Transverse colon (tissue), 4 donors: Measurements from ENCODE around the gene MINDY3. TPM values are rescaled to one million over a fixed set of nuclear protein-coding genes. Genes with fewer than 3 reads are reported as not detected.
A peak's percentile ranks its signal among the peaks of the same experiment; 100 is the strongest.

Source experiments
- DNase-seq: peaks from one replicate; pipeline ENCODE4 v3.0.0-alpha.2; 2019
- H3K27ac ChIP-seq, 4 donors: fragments of 200-600 bp; sonication (generic); 2 replicates each; pipeline ENCODE4 v1.5.1; 2016 to 2018; ENCODE audit warnings: inconsistent platforms in 4 of 4
- H3K27me3 ChIP-seq: fragments of 200-600 bp; sonication (generic); 2 replicates; pipeline ENCODE4 v1.5.1; 2017; ENCODE audit warnings: inconsistent platforms
- H3K36me3 ChIP-seq, 4 donors: fragments of 200-600 bp; sonication (generic); 2 replicates each; pipeline ENCODE4 v1.5.1; 2017 to 2019; ENCODE audit warnings: inconsistent platforms in 4 of 4
- H3K4me1 ChIP-seq, 4 donors: fragments of 200-600 bp; sonication (generic); 2 replicates each; pipeline ENCODE4 v1.5.1; 2017 to 2020; ENCODE audit warnings: inconsistent platforms in 4 of 4
- H3K4me3 ChIP-seq, 4 donors: fragments of 200-600 bp; sonication (generic); 1 replicate in 1 of 4; 2 replicates in 3 of 4; pipeline versions ENCODE4 v1.5.1 to v1.6.1; 2017 to 2019; ENCODE audit warnings: inconsistent platforms in 4 of 4
- H3K9me3 ChIP-seq, 2 donors: fragments of 200-600 bp; sonication (generic); 2 replicates each; pipeline ENCODE4 v1.5.1; 2017 to 2019; ENCODE audit warnings: inconsistent platforms in 2 of 2
- EP300 ChIP-seq: sonication (generic); formaldehyde crosslinking; IDR thresholded peaks from one replicate; pipeline ENCODE4 v1.6.1; 2017; ENCODE audit warnings: antibody characterized with exemption, low read depth
- POLR2A ChIP-seq: fragments of 450-650 bp; IDR thresholded peaks from one replicate; pipeline ENCODE4 v1.6.1; 2016; ENCODE audit warnings: antibody characterized with exemption, mild to moderate bottlenecking, moderate library complexity
- POLR2AphosphoS5 ChIP-seq, 3 donors: sonication (generic); formaldehyde crosslinking; IDR thresholded peaks; one replicate each; pipeline ENCODE4 v1.6.1; 2016; ENCODE audit warnings: antibody characterized with exemption in 3 of 3
- WGBS, 2 donors: methylation state at CpG; one replicate each; pipeline ENCODE4 v1.1.5; 2018; ENCODE audit warnings: low coverage in 1 of 2; 5-methylcytosine and 5-hydroxymethylcytosine counted together
- in situ Hi-C, 4 donors: fragments of 200-750 bp; cut with MboI; loops; one replicate each; pipeline versions ENCODE4 v1.15.0 to v1.15.1; 2017; ENCODE audit warnings: low sequenced_read_pairs in 3 of 4, low pct_ligation_motif_present in 1 of 4, low pct_unique_long_range_greater_than_20kb in 1 of 4
- intact Hi-C: fragments of 100-400 bp; cut with DNase I; formaldehyde crosslinking; loops from one replicate; pipeline ENCODE4 v1.15.1; 2023; ENCODE audit warnings: low total_unique reads
- total RNA-seq, 4 donors: library from RNA; depleted of rRNA; stranded (reverse); fragments of >200 nt; gene quantifications; one replicate each; pipeline ENCODE4 v1.1.0, GENCODE V29; 2016
- TF ChIP-seq, protein P1 (sequence below), 5 experiments: fragments of 200-600 bp in 3 of 5; fragments of 450-650 bp in 2 of 5; sonication (generic) in 3 of 5; IDR thresholded peaks; 1 replicate in 2 of 5; 2 replicates in 3 of 5; pipeline ENCODE4 v1.5.1; 2016 to 2017; ENCODE audit warnings: antibody characterized with exemption in 5 of 5, inconsistent platforms in 3 of 5, mild to moderate bottlenecking in 2 of 5, moderate library complexity in 1 of 5

The MINDY3 gene
- 10 to 100 TPM in 3 of 4 donors, 1 to 10 TPM in 1; 4.2 to 45.3 (median 31.8) TPM for total RNA-seq

DNA sequence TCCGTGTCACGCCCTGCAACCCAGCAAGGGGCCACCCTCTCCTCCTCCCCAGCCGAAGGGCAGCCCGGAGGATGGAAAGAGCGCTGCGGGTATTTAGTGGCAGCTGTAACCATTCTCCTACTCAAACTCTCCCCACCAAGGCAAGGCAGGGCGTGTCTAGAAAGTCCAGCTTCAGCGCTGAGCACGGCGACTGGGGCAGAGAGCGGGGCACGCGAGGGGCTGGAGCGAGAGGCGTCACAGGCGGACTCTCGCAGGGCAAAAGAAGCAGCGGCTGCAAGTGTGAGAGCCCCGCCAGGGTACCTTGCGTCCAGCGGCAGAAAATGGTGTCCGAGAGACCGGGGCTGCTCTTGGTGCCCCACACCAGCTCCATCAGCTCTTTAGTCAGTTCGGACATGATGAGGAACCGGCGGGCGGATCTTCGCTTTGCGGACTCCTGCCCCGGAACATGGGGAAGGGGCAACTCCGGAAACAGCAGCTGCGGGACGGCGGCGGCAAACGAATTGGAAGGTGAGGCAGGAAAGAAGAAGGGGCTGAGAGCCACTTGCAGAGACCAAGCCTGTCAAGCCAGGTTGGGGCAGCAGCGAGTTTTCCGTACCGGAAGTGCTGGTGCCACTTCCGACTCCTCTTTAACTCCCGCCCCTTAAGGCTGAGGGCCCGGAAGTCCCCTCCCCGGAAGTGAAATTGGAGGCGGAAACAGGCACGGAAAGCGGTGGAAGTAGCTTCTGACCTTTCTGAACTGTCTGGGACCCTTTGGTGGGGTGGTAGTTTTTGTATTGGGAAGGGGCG lies at the start of gene MINDY3:
Gene MINDY3, minus strand, starts transcription at position 602 of the 786 bp plus-strand sequence. Its CDS starts 208 bp downstream, at position 394.
- intact Hi-C loops: no loop called here

DNA sequence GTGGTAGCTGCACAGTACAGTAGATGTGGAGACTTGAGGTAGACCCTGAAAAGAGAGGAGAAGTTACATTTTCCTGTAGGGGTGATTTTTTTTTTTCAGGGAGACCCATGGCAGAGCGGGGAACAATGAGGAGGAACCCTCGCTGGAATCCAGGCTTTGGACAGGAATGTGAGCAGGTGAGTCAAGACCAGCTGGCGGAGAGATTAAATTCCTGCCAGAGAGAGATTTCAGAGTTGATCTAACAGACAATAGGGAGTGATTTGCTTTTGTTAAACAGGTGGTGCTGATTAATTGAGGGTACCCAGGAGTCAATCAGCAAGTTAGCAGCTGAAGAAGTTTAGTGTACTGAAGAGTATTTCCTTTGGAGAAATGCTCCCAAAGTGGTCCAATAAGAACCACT lies 41.6 kb upstream of the MINDY3 start:
- in situ Hi-C loops (loop anchor here in 1 of 4 donors (10.0 kb wide), 1 partner anchor 873 kb away; no protein-coding TSS in a partner anchor), intact Hi-C loops (loop anchor here (10.0 kb wide), 1 partner anchor 873 kb away; no protein-coding TSS in a partner anchor)
- 62 to 85% methylated on average over 2 to 3 of the region's 3 CpGs for WGBS, 2 donors

More for the DNA sequence above, at the start of gene MINDY3:
- in situ Hi-C loops: no loop called here
- Histone ChIP-seq H3K27me3 (peaks cover 32% of the 10 kb centered on the region), H3K4me1 (peaks cover 0 to 46% (median 29%) of the 10 kb centered on the region in 4 donors), H3K4me3 (peak within 1 kb of the TSS; percentile 73 to 92 (median 84)), H3K27ac (peak within 1 kb of the TSS; percentile 82 to 87 (median 84)), H3K36me3 (no peaks in the 10 kb centered on the region), H3K9me3 (no peaks in the 10 kb centered on the region)
- WGBS, 2 donors: 1% methylated on average over 45 of the region's 47 CpGs; no CpG with 5 or more reads in 1 of the 2 donors
- DNase-seq: peak; percentile 85
- TF ChIP-seq POLR2AphosphoS5 (IDR thresholded peaks at IDR 0.05) (peak in 2 of 3 donors; percentile 25 to 58), EP300 (no peak), POLR2A (peak; percentile 20)
- TF ChIP-seq, protein P1, sequence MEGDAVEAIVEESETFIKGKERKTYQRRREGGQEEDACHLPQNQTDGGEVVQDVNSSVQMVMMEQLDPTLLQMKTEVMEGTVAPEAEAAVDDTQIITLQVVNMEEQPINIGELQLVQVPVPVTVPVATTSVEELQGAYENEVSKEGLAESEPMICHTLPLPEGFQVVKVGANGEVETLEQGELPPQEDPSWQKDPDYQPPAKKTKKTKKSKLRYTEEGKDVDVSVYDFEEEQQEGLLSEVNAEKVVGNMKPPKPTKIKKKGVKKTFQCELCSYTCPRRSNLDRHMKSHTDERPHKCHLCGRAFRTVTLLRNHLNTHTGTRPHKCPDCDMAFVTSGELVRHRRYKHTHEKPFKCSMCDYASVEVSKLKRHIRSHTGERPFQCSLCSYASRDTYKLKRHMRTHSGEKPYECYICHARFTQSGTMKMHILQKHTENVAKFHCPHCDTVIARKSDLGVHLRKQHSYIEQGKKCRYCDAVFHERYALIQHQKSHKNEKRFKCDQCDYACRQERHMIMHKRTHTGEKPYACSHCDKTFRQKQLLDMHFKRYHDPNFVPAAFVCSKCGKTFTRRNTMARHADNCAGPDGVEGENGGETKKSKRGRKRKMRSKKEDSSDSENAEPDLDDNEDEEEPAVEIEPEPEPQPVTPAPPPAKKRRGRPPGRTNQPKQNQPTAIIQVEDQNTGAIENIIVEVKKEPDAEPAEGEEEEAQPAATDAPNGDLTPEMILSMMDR (IDR thresholded peaks at IDR 0.05): no peak

DNA sequence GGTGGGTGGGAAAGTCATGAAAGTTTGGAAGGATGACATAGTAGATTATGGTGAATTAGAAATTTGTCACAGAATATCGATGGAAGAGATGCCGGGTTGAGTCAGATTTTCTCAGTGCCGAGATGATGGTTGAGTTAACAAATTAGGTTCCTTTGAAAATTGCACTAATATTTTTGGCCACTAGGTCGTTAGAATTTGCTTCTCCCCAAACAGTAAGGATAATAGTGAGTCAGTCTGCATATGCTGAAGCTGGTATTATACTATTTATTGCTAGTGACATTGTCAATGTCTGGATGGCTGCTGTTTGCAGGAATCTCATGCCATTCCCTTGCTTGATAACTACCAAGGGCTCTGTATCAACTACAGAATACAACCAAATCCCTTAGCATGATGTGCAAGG lies 37.7 kb upstream of the MINDY3 start:
- H3K4me3 ChIP-seq: no peak overlapping the region
- no peak for TF ChIP-seq EP300
- TF ChIP-seq, protein P1 (IDR thresholded peaks at IDR 0.05): peak in 2 of 5 experiments; percentile 15 to 25
- in situ Hi-C loops: loop anchor here (25.0 kb wide), 4 partner anchors 614 to 889 kb away; partner anchors contain the start of gene C1QL3 (in 1 of the 4)
- H3K36me3 ChIP-seq: no peaks in the 10 kb centered on the region
- no peak for DNase-seq
- WGBS, 2 donors: 45 to 65% methylated on average over 3 to 4 of the region's 4 CpGs
- H3K9me3 ChIP-seq: no peaks in the 10 kb centered on the region
- H3K4me1 ChIP-seq: no peaks in the 10 kb centered on the region
- intact Hi-C loops: no loop called here
- peaks cover 17% of the 10 kb centered on the region for H3K27me3 ChIP-seq
- no peak overlapping the region for H3K27ac ChIP-seq

More for the DNA sequence above, 41.6 kb upstream of the MINDY3 start:
- no peaks in the 10 kb centered on the region for H3K4me1 ChIP-seq
- TF ChIP-seq, protein P1 (IDR thresholded peaks at IDR 0.05): no peak
- TF ChIP-seq EP300: no peak
- TF ChIP-seq POLR2AphosphoS5 (IDR thresholded peaks at IDR 0.05): no peak
- no peak for TF ChIP-seq POLR2A
- H3K36me3 ChIP-seq: no peaks in the 10 kb centered on the region
- peaks cover 11% of the 10 kb centered on the region for H3K27me3 ChIP-seq
- no peak overlapping the region for H3K4me3 ChIP-seq
- H3K27ac ChIP-seq: no peak overlapping the region
- no peaks in the 10 kb centered on the region for H3K9me3 ChIP-seq
- DNase-seq: no peak

DNA sequence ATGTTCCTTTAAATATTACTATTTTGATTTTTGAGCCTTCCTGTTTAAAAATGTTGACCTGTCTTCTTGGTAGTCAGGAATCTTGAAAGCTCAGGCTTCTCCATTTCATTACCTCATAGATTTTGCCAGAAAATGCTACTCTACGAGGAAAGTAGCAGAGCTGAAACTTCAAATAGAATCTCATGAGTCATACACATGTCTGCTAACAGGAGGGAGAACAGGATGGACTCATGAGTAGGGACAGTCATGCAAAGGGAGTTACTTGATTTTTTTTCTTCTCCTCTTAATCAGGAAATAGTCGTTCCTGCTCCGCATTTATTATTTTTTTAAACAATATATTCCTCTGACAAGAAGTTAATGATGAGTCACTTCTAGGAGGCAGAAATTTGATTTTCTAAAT lies 37.0 kb upstream of the MINDY3 start:
- intact Hi-C loops (no loop called here), in situ Hi-C loops (loop anchor here (25.0 kb wide), 4 partner anchors 615 to 890 kb away; partner anchors contain the start of gene C1QL3 (in 1 of the 4))
- H3K4me3 ChIP-seq: no peak overlapping the region
- TF ChIP-seq POLR2A: no peak
- TF ChIP-seq POLR2AphosphoS5 (IDR thresholded peaks at IDR 0.05): no peak
- TF ChIP-seq, protein P1 (IDR thresholded peaks at IDR 0.05): no peak
- no peak for TF ChIP-seq EP300
- no peak overlapping the region for H3K27ac ChIP-seq
- H3K9me3 ChIP-seq: no peaks in the 10 kb centered on the region
- DNase-seq: no peak
- H3K27me3 ChIP-seq: peaks cover 17% of the 10 kb centered on the region
- H3K36me3 ChIP-seq: no peaks in the 10 kb centered on the region
- 49 to 60% methylated on average over 3 of the region's 3 CpGs for WGBS, 2 donors
- no peaks in the 10 kb centered on the region for H3K4me1 ChIP-seq
